G401.6 (cell line): ENCODE data around the gene TAF3.
"Not testable (repeated sequence)": the region's sequence is repeated elsewhere in the genome, so short reads cannot be mapped to it uniquely, and the experiment has no call there.

ENCODE experiments used
- FAIRE-seq: peaks from 2 replicates; lab custom pipeline; 2012; peaks lifted over from hg19 to GRCh38; lab: Jason Lieb, UNC

TAF3 gene

DNA sequence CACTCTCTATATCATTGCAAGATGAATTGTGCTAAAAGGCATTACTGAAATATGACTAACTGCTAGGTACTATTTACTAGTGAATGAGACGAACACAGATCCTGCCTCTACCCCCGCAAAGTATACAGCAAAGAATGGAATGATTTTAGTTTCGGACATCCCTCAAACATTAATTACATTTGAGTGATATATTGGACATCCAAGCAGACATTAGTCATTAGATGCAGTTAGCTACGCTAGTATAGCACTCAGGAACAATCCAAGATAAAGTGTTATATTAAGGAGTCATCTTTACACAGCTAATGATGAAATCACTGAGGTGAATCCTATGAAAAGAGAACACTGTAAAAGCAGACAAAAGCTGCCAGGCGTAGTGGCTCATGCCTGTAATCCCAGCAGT lies 7.3 kb upstream of the TAF3 start:
- FAIRE-seq = no peak

- FAIRE-seq = not testable (repeated sequence)
Measured at GRCh38 chr10:7811743-7812142, 6.6 kb upstream of the TAF3 start.

DNA sequence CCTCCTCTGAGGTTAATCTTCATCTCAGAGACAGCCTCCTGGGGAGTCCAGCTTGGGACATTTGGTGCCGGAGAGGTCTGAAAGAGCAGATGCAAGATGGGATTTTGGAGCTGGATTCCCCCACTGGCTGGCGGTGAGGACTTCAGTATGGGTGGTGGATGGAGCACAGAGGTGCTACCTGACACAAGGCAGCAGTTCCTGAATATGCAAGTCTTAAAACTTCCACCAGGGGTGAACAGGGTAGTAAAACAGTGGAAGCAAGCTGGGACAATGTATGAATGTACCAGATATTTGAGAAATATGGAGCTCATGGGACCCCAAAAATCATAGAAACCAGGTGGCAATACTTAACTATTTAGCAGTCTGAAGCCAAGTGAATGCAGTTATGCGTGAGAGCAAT lies 4.8 kb upstream of the TAF3 start:
- no peak for FAIRE-seq

- FAIRE-seq = no peak
Measured at GRCh38 chr10:7817576-7817975, 729 bp upstream of the TAF3 start.

GRCh38 chr10:7817984-7818294 lies 366 bp upstream of the TAF3 start:
- FAIRE-seq = no peak

DNA sequence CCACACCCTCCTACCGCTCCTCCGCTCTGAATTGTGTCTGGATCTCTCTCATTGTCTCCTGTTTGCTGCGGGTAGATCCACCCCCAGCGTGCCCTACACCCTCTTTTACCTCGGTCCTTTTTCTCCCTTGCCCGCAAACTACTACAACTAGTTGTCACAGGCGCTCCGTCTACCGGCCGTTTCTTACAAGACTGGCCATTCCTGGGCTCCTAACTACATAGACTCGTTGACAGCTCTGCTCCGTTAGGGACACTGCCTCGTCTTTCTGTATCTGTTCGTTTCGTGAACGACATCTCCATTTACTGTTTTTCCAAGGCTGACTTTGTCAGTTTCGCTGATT lies 786 bp downstream of the TAF3 start:
- no peak for FAIRE-seq

DNA sequence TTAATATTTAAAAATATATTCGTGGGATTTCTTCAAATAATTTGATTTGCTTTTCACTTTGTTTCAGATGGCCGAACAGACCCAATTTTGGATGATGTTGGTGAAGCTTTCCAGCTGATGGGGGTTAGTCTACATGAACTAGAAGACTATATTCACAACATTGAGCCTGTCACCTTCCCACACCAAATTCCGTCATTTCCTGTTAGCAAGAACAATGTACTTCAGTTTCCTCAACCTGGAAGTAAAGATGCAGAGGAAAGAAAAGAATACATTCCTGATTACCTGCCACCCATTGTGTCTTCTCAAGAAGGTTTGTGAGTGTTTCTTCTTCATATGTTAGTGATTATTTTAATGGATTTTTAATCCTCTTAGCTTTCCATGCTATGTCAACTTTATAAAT lies 5.9 kb downstream of the TAF3 start:
- FAIRE-seq = no peak

DNA sequence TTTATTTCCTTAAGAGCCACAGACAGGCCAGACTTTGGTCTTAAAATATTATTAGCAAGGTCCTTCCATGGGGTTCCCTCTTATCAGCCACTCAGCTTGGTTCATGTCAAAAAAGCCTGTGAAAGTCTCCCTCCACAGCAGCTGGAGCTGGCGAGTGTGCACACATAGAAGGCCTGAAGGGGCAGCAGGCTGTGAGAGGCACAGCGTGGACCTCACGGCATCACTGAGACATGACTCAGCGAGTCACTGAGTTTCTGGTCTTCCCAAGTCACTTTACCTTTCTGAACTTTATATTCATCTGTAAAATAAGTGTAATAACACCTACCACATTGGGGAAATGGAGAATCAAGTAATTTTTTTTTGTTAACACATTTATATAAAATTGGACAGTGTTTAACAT lies 8.7 kb downstream of the TAF3 start:
- FAIRE-seq = no peak

GRCh38 chr10:7829289-7829834 lies 11.1 kb downstream of the TAF3 start:
- no peak for FAIRE-seq

- FAIRE-seq = no peak
Measured at GRCh38 chr10:7832060-7832459, 13.8 kb downstream of the TAF3 start.

DNA sequence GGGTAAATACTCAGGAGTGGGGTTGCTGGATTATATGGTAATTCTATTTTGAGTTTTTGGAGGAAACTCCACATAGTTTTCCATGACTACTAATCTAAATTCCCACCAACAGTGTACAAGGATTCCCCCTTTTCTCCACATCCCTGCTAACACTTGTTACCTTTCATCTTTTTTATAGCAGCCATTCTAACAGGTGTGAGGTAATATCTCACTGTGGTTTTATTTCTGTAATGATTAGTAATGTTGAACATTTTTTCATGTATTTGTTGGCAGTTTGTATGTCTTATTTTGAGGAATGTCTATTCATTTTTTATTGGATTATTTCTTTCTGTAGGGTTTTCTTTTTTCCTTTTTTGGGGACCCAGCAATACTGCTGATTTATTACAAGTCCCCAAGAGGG lies 14.9 kb downstream of the TAF3 start:
- FAIRE-seq = no peak

- FAIRE-seq = no peak
Measured at GRCh38 chr10:7834262-7834661, 16.0 kb downstream of the TAF3 start.

DNA sequence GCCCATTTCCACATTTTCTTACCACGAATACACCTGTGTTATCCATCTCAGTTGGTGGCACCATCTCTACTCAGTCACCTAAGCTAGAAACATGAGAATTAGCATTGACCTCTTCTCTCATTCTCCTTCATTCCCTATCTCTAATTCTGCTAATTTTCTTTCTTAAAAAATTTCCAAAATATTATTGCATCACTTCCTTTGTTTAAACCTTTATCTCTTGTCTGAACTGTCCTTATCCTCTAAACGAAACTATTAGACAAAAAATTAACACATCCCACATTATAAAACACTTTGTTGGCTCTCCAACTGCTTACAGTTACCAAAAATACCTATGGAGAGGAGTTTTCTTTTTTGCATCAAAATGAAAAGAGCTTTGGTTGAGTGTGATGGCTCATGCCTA lies 18.3 kb downstream of the TAF3 start:
- FAIRE-seq = no peak

- no peak for FAIRE-seq
Measured at GRCh38 chr10:7846591-7846990, 28.3 kb downstream of the TAF3 start.

- FAIRE-seq = no peak
Measured at GRCh38 chr10:7853226-7853842, 35.0 kb downstream of the TAF3 start.

GRCh38 chr10:7853890-7854289 lies 35.6 kb downstream of the TAF3 start:
- FAIRE-seq = no peak

DNA sequence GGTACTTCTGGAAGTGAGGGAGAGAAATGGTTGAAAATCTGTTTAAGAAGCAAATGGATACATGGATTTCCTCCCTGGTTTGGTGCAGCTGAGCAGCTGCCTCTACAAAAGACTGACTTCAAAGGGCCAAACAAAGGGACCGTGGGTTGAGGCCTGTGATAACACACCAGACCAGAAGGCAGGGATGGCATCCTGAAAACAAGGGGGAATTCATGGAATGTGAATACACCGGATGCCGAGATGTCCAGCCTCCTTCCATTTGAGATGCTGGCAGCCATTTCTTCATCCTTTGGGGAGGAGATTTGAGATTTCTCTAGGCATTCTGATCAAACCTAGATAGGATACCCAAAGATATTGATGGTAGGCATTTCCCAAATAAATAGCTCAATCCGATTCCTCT lies 36.9 kb downstream of the TAF3 start:
- FAIRE-seq = no peak

- FAIRE-seq = no peak
Measured at GRCh38 chr10:7856678-7857077, 38.4 kb downstream of the TAF3 start.

GRCh38 chr10:7857262-7857661 lies 39.0 kb downstream of the TAF3 start:
- FAIRE-seq = no peak

- no peak for FAIRE-seq
Measured at GRCh38 chr10:7861509-7862120, 43.3 kb downstream of the TAF3 start.

GRCh38 chr10:7862121-7862514 lies 43.8 kb downstream of the TAF3 start:
- no peak for FAIRE-seq

- no peak for FAIRE-seq
Measured at GRCh38 chr10:7866176-7866575, 47.9 kb downstream of the TAF3 start.

- peak; percentile 98 for FAIRE-seq
Measured at GRCh38 chr10:7872041-7872442, 53.7 kb downstream of the TAF3 start.

DNA sequence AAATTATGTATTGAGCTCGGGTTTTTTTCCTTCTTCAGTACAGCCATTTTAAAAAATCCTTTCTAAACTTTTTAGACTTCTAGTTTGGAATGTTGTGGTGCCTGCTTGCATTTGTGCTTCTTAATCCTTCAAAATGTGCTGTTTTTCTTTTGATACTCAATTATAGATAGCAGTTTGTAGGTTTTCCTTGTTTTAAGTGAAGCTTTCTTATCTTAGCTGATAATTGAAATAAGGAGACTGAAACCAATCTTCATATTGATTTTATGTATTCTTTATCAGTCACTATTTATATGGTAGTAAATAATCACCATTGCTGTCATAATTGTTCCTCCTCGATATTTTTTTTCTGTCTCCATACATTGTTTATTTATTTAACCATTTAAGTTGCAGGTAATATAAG lies 56.6 kb downstream of the TAF3 start:
- no peak for FAIRE-seq
